EL (cell line): ENCODE data around the gene RNF20.
"Not testable (repeated sequence)": the region's sequence is repeated elsewhere in the genome, so short reads cannot be mapped to it uniquely, and the experiment has no call there.

ENCODE experiments used
- DNase-seq: peaks from one replicate; pipeline ENCODE4 v3.0.0-alpha.2; 2016

The RNF20 gene

DNA sequence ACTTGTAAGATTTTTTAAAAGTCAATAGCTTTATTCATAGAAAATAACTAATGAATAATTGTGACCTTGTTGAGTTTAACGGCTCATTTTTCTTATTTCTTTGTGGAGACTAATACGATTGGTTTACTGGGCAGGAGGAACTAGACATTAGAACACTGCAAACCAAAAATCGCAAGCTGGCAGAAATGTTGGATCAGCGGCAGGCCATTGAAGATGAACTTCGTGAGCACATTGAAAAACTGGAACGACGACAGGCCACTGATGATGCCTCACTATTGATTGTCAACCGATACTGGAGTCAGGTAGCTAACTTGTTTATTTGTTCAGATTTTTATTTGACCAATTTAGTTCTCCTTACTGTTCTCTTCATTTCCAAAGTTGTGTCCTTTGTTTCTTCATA lies 6.4 kb downstream of the RNF20 start:
- DNase-seq, result no peak

GRCh38 chr9:101543098-101543735 lies 9.6 kb downstream of the RNF20 start:
- no peak for DNase-seq

DNA sequence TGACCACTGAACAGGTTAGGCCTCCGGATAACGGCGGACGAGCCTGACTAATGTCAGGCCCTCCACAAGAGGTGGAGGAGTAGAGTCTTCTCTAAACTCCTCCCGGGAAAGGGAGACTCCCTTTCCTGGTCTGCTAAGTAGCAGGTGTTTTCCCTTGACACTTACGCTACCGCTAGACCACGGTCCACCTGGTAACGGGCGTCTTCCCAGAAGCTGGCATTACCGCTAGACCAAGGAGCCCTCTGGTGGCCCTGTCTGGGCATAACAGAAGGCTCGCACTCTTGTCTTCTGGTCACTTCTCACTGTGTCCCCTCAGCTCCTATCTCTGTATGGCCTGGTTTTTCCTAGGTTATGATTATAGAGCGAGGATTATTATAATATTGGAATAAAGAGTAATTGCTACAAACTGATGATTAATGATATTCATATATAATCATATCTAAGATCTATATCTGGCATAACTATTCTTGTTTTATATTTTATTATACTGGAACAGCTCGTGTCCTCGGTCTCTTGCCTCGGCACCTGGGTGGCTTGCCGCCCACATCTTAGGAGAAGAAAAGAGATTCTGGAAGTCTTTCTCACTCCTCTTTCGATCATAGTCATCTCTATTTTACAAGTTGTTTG lies 15.9 kb downstream of the RNF20 start:
- not testable (repeated sequence) for DNase-seq

DNA sequence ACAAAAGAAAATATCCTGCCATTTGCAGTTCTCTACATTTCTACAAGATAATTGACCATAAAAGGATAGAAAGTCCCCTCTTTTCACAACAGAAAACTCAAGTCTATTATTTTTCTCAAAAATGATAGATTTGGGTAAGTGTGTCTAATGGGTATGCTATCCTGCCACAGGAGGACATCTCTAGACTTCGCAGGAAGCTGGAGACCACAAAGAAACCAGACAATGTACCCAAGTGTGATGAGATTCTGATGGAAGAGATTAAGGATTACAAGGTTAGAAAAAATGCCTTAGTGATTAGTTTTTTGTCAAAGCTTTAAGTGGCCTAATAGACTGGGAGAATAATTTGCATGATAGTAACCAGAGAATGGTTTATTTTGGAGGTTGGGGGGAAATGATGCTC lies 28.1 kb downstream of the RNF20 start:
- no peak for DNase-seq

DNA sequence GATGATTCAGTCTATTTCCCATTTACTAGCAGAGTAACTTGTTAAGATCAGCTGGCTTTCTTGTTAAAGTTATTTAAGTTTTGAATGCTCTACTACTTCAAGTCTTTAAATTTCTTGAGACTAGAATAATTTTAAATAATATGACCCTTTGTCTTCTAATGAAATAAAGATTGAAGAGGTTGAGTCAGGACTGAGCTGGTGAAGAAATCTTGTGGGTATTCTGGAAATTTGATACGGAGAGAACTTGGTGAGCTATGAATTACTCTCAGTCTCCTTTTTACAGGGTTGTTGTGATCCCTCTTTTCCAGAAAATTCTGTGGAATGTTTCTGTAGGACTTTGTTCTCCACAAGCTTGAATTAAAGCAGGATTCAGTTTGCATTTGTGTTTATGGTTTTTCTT lies 29.3 kb downstream of the RNF20 start:
- DNase-seq, result no peak

- no peak for DNase-seq
These were observed 30.6 kb downstream of the RNF20 start for GRCh38 chr9:101564252-101564651.

GRCh38 chr9:101566904-101567724 lies 33.5 kb downstream of the RNF20 start:
- DNase-seq, result peak; percentile 63

- no peak for DNase-seq
These were observed 34.2 kb downstream of the RNF20 start for GRCh38 chr9:101567725-101568350.

DNA sequence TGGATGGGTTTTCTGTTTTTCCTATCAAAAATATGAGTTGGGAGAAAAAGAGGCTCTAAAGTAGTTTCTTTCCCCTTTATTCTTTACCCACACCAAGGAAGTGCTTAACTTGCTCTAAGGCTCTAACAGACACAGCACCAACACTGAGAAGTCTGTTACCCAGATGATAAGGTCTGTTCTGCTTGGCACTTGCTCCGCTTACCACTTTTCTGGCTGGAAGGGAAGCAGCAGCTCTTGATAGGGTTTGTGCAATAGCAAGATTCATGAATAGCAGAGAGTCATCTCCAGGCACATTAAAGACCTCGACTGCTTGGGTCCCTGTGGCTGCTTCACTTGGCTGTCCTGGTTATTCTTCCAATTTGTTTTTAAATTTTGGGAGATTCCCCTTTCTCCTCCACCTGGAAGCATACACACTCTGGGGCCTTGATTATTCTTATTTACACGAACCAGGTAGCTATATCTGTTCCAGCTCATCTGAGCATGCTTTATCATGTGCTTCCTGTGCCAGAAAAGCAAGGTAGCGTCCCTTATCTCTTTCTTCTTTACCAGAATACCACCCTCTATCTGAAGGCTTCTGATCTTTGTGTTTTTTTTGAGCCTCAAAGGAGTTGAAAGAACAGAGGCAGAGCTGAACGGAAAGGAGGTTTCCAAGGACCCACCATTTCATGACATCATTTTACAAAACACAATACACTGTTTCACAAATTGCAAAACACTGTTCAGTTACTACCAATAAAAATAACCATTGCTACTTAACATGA lies 36.3 kb downstream of the RNF20 start:
- no peak for DNase-seq

DNA sequence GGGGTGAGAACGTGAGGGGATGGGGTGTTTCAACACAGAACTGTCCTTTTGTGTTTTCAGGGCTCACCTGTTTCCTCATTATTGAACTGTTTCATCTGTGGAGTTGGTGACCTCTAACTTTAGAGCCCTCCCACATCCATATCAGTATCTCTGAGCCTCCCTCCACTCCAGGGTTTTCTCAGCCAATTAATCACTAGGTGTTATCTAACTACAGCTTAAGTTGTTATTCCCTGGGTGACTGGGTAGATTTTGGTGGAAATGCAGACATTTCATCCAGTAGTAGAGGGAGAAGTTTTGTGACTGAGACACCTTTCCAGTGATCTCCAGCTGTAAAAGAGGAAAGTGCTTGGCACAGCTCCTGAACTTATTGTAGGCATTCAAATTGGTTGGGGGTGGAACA lies 37.5 kb downstream of the RNF20 start:
- no peak for DNase-seq

GRCh38 chr9:101572316-101572715 lies 38.7 kb downstream of the RNF20 start:
- DNase-seq, result no peak

- no peak for DNase-seq
These were observed 41.2 kb downstream of the RNF20 start for GRCh38 chr9:101574731-101575333.

- no peak for DNase-seq
These were observed 44.7 kb downstream of the RNF20 start for GRCh38 chr9:101578378-101578777.

GRCh38 chr9:101579711-101580545 lies 46.3 kb downstream of the RNF20 start:
- DNase-seq, result no peak

DNA sequence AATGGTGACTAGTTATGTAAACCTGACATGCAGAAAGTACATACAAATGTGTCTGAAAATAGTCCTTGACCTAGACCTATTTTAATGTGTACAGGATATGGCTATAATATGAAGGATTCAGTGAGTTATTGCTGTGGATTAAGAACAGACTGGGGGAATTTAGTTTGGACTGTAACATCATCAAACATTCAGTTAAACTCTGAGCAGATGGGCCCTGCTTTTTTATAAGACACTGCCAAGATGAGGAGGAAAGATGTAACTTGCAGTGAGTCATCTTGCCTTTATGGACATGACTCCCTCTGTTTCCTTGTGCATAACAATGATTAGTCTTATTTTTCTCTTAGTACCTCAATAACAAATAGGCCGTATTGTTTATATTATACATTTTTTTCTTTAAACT lies 48.9 kb downstream of the RNF20 start:
- DNase-seq, result peak; percentile 76

DNA sequence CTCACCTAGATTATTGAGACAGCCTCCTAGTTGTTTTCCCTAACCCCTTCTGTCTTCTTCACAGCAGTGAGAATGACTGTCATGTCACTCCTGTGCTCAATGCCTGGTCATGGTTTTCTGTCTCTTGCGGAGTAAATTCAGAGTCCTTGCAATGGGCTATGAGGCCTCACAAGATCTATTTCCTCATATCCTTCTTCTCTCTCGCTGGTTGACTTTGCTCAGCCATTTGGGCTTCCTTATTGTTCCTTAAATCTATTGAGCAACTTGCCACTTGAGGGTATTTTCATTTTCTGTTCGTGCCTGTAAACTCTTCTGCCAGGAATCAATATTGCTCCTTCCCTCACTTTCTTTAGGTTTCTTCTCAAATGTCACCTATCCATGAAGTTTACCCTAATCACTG lies 52.1 kb downstream of the RNF20 start:
- no peak for DNase-seq

DNA sequence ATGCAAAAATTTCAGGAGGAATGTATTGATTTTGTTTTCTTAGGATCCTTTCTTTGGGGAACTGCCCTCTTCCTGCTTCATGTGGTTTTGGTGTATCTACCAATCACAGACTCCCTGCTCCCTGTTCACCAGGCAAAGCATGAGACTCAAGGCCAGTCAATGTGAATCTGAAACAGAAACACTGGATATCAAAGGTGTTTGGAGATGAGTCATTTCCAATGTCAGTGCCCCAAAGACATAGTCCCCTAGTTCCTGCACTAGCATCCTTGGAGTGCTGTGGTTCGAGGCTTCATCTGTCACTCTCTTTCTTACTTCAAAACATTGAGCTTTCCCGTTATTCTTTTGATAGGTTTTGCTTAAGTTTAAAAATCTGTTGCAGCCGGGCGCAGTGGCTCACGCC lies 53.0 kb downstream of the RNF20 start:
- DNase-seq, result peak; percentile 21

- DNase-seq, result peak; percentile 21
These were observed 53.8 kb downstream of the RNF20 start for GRCh38 chr9:101587332-101588043.

GRCh38 chr9:101590074-101590473 lies 56.4 kb downstream of the RNF20 start:
- DNase-seq, result peak; percentile 85

DNA sequence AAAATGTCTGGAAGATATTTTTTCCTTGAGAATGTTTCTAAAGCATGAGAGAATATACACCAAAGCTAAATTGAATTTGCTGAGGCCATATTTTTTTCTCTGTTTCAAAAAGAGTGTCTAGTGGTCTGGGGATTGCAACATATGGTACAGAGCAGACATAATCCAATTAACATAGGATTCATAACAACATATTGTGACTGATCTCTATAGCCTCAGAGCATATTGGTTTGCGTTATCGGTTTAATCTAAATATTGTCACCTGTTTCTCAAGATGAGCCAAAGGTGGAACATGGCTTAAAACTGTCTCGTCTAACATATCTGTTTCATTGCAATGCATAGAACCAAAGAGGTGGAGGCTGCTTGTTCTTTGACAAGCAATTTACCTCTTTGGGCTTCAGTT lies 57.2 kb downstream of the RNF20 start:
- DNase-seq, result no peak
